ENCODE measurements around the gene RHOBTB1. TPM values are rescaled to one million over a fixed set of nuclear protein-coding genes. Genes with fewer than 3 reads are reported as not detected.

RHOBTB1 gene
- total RNA-seq (34.1 and 40.8 TPM in 2 replicates), polyA plus RNA-seq (18.4 and 21.2 TPM in 2 replicates)

DNA sequence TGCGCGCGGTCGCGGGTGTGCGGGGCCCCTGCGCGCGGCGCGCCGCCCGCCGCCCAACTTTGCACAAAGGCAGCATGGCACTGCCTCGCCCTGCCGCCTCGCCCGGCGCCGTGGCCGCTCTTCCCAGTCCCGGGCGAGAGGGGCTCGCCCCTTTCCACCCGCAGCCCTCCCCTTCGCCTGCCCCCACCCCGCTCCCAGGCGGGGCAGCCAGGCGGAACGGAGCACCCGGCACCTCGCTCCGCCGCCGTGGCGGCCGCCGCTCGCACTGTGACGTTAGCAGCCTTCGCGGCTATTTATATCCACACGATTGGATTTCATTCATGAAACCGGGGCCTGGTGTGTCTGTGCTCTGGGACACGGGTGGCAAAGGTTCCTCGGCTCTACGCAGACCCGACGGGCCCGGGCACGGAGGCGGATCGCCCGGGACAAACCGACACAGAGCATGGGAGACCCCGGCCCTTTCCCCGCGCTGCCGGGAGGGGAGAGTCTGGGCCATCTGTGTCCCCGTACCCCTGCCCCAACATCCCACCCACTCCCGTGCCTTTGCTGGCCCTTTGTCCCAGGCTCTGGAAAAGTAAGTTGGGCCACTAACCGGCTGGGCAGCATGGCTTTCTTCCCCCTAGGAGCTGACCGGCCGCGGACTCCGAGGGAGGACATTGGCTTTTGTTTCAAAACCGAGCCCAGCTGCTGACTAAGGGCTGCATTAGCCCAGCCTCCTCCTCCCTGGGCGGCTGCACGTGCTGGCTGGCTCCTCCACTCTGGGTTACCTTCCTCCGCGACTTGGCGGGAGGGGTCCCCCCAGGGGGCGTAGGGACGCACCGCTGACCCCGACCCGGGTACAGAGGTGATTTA is at the start of gene RHOBTB1:
TSS of gene RHOBTB1 (minus strand) at position 128 of the 852 bp plus-strand sequence. CDS start 32,643 bp downstream, outside the sequence.
- TF ChIP-seq, protein P1, sequence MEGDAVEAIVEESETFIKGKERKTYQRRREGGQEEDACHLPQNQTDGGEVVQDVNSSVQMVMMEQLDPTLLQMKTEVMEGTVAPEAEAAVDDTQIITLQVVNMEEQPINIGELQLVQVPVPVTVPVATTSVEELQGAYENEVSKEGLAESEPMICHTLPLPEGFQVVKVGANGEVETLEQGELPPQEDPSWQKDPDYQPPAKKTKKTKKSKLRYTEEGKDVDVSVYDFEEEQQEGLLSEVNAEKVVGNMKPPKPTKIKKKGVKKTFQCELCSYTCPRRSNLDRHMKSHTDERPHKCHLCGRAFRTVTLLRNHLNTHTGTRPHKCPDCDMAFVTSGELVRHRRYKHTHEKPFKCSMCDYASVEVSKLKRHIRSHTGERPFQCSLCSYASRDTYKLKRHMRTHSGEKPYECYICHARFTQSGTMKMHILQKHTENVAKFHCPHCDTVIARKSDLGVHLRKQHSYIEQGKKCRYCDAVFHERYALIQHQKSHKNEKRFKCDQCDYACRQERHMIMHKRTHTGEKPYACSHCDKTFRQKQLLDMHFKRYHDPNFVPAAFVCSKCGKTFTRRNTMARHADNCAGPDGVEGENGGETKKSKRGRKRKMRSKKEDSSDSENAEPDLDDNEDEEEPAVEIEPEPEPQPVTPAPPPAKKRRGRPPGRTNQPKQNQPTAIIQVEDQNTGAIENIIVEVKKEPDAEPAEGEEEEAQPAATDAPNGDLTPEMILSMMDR (IDR thresholded peaks at IDR 0.05; ENCODE audit: poor library complexity), result no peak
- TF ChIP-seq EZH2 (IDR thresholded peaks at IDR 0.05; ENCODE audit: borderline replicate concordance), result no peak
- TF ChIP-seq EZH2phosphoT487 (IDR thresholded peaks at IDR 0.05; ENCODE audit: low read depth, severe bottlenecking, unreplicated experiment), result no peak
- Histone ChIP-seq H3K9me3 (ENCODE audit: low read depth) (no peaks in the 10 kb centered on the region), H3K4me3 (peak within 1 kb of the TSS; percentile 81), H3K4me1 (ENCODE audit: insufficient read depth) (peaks cover 19% of the 10 kb centered on the region), H4K20me1 (ENCODE audit: insufficient read depth, poor library complexity, severe bottlenecking) (no peaks in the 10 kb centered on the region), H3K79me2 (peaks cover 23% of the 10 kb centered on the region), H3K27ac (peak within 1 kb of the TSS; percentile 100), H3K27me3 (no peaks in the 10 kb centered on the region), H2AFZ (peak within 1 kb of the TSS; percentile 82), H3K9me2 (replicated peaks; ENCODE audit: insufficient read depth) (no peaks in the 10 kb centered on the region), H3K36me3 (replicated peaks; ENCODE audit: insufficient read depth, low read depth) (no peaks in the 10 kb centered on the region), H3K4me2 (peak within 1 kb of the TSS; percentile 91)
- DNase-seq (ENCODE audit: low spot score), result peak; percentile 93
- WGBS (ENCODE audit: low lambda C conversion rate, missing lambda C conversion rate), result 2% methylated on average over 49 of the region's 77 CpGs

DNA sequence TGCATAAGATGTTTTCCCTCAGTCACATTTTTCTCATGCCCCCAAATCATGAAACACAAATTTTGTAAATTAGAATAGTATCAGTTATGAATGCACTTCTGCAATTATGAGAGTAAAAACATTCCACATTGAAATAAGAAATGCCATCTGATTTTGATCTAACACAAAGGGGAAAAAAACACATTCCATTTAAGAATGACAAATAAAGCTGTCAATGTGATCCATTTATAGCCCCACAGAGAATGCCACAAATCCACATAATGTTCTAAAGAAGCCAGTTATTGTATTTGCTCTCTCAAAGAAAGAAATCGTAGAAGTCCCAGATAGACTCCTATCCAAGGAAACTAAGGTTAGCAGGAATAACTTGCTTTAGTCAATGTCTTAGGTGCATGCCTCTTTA is 48.7 kb upstream of the RHOBTB1 start:
- Histone ChIP-seq H3K9me3 (ENCODE audit: low read depth) (no peaks in the 10 kb centered on the region), H3K4me3 (no peak overlapping the region), H3K9me2 (replicated peaks; ENCODE audit: insufficient read depth) (no peaks in the 10 kb centered on the region), H2AFZ (no peak overlapping the region), H3K27me3 (no peaks in the 10 kb centered on the region), H3K79me2 (no peaks in the 10 kb centered on the region), H3K4me2 (no peak overlapping the region), H3K27ac (no peak overlapping the region), H3K36me3 (replicated peaks; ENCODE audit: insufficient read depth, low read depth) (no peaks in the 10 kb centered on the region), H3K4me1 (ENCODE audit: insufficient read depth) (peaks cover 5% of the 10 kb centered on the region), H4K20me1 (ENCODE audit: insufficient read depth, poor library complexity, severe bottlenecking) (no peaks in the 10 kb centered on the region)
- TF ChIP-seq EZH2phosphoT487 (IDR thresholded peaks at IDR 0.05; ENCODE audit: low read depth, severe bottlenecking, unreplicated experiment), result no peak
- TF ChIP-seq, protein P1 (IDR thresholded peaks at IDR 0.05; ENCODE audit: poor library complexity), result no peak
- TF ChIP-seq EZH2 (IDR thresholded peaks at IDR 0.05; ENCODE audit: borderline replicate concordance), result no peak
- 21% methylated on average over 1 of the region's 1 CpG for WGBS (ENCODE audit: low lambda C conversion rate, missing lambda C conversion rate)
- DNase-seq (ENCODE audit: low spot score), result no peak

DNA sequence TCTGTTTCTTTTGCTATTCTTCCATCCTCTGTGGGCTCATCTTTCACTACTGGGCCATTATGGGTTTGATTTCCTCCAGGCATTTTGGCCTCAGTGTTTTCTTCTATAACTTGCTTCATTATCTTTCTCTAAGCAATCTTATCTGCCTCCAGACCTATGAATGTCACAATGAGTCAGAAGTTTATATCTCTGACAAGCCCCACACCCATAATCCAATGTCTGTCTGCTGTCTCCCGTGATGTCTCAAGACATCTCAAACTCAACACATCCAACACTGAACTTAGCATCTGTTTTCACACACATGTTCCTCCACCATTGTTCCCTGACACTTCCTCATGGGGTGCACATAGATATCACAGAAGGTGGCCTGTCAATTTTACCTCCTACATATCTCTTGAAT is 46.7 kb upstream of the RHOBTB1 start:
- Histone ChIP-seq H3K9me3 (ENCODE audit: low read depth) (no peaks in the 10 kb centered on the region), H4K20me1 (ENCODE audit: insufficient read depth, poor library complexity, severe bottlenecking) (no peaks in the 10 kb centered on the region), H3K4me1 (ENCODE audit: insufficient read depth) (peaks cover 10% of the 10 kb centered on the region), H3K36me3 (replicated peaks; ENCODE audit: insufficient read depth, low read depth) (no peaks in the 10 kb centered on the region), H2AFZ (no peak overlapping the region), H3K27ac (peak overlapping the region; percentile 10), H3K79me2 (no peaks in the 10 kb centered on the region), H3K9me2 (replicated peaks; ENCODE audit: insufficient read depth) (no peaks in the 10 kb centered on the region), H3K4me3 (no peak overlapping the region), H3K27me3 (no peaks in the 10 kb centered on the region), H3K4me2 (no peak overlapping the region)
- DNase-seq (ENCODE audit: low spot score), result peak; percentile 16
- no peak for TF ChIP-seq EZH2phosphoT487 (IDR thresholded peaks at IDR 0.05; ENCODE audit: low read depth, severe bottlenecking, unreplicated experiment)
- TF ChIP-seq, protein P1 (IDR thresholded peaks at IDR 0.05; ENCODE audit: poor library complexity), result no peak
- no peak for TF ChIP-seq EZH2 (IDR thresholded peaks at IDR 0.05; ENCODE audit: borderline replicate concordance)
- 32% methylated on average over 1 of the region's 1 CpG for WGBS (ENCODE audit: low lambda C conversion rate, missing lambda C conversion rate)
